ENCODE results near the gene SLC48A1. TPM values are rescaled to one million over a fixed set of nuclear protein-coding genes. Genes with fewer than 3 reads are reported as not detected.

Gene SLC48A1
- total RNA-seq, 1 donor from 2014 or later, result 19.7 TPM

- Mint-ChIP-seq H3K27me3 (peaks cover 12% of the 10 kb centered on the region), H3K4me1 (ENCODE audit: unreplicated experiment) (peaks cover 17% of the 10 kb centered on the region), H3K9me3 (no peaks in the 10 kb centered on the region), H3K36me3 (no peaks in the 10 kb centered on the region), H3K4me3 (no peak overlapping the region), H3K27ac (peak overlapping the region; percentile 75)
- TF ChIP-seq CTCF (conservative IDR thresholded peaks at IDR 0.05), result no peak
- no peak for DNase-seq (ENCODE audit: extremely low spot score, unreplicated experiment)
Measured at GRCh38 chr12:47777151-47777550, 4.1 kb downstream of the SLC48A1 start.

GRCh38 chr12:47777741-47778558, 4.9 kb downstream of the SLC48A1 start:
- Mint-ChIP-seq H3K4me3 (peak overlapping the region; percentile 3), H3K27ac (no peak overlapping the region), H3K9me3 (no peaks in the 10 kb centered on the region), H3K27me3 (peaks cover 7% of the 10 kb centered on the region), H3K4me1 (ENCODE audit: unreplicated experiment) (peaks cover 12% of the 10 kb centered on the region), H3K36me3 (no peaks in the 10 kb centered on the region)
- no peak for TF ChIP-seq CTCF (conservative IDR thresholded peaks at IDR 0.05)
- no peak for DNase-seq (ENCODE audit: extremely low spot score, unreplicated experiment)

GRCh38 chr12:47778881-47779280, 5.8 kb downstream of the SLC48A1 start:
- no peak for TF ChIP-seq CTCF (conservative IDR thresholded peaks at IDR 0.05)
- peak overlapping the region; percentile 62 for H3K4me3 Mint-ChIP-seq
- H3K36me3 Mint-ChIP-seq, result no peaks in the 10 kb centered on the region
- DNase-seq (ENCODE audit: extremely low spot score, unreplicated experiment), result no peak
- H3K27me3 Mint-ChIP-seq, result peaks cover 7% of the 10 kb centered on the region
- peaks cover 12% of the 10 kb centered on the region for H3K4me1 Mint-ChIP-seq (ENCODE audit: unreplicated experiment)
- H3K9me3 Mint-ChIP-seq, result no peaks in the 10 kb centered on the region
- H3K27ac Mint-ChIP-seq, result peak overlapping the region; percentile 74

GRCh38 chr12:47779301-47779942, 6.4 kb downstream of the SLC48A1 start:
- H3K27me3 Mint-ChIP-seq, result peaks cover 3% of the 10 kb centered on the region
- H3K36me3 Mint-ChIP-seq, result no peaks in the 10 kb centered on the region
- TF ChIP-seq CTCF (conservative IDR thresholded peaks at IDR 0.05), result peak; percentile 94
- H3K4me1 Mint-ChIP-seq (ENCODE audit: unreplicated experiment), result peaks cover 11% of the 10 kb centered on the region
- H3K27ac Mint-ChIP-seq, result peak overlapping the region; percentile 74
- DNase-seq (ENCODE audit: extremely low spot score, unreplicated experiment), result peak; percentile 93
- no peaks in the 10 kb centered on the region for H3K9me3 Mint-ChIP-seq
- H3K4me3 Mint-ChIP-seq, result peak overlapping the region; percentile 62

GRCh38 chr12:47779943-47780504, 7.0 kb downstream of the SLC48A1 start:
- H3K4me1 Mint-ChIP-seq (ENCODE audit: unreplicated experiment), result peaks cover 7% of the 10 kb centered on the region
- no peak overlapping the region for H3K4me3 Mint-ChIP-seq
- no peak overlapping the region for H3K27ac Mint-ChIP-seq

More at GRCh38 chr12:47779943-47780504, 7.0 kb downstream of the SLC48A1 start:
- peaks cover 3% of the 10 kb centered on the region for H3K27me3 Mint-ChIP-seq
- no peaks in the 10 kb centered on the region for H3K9me3 Mint-ChIP-seq
- peaks cover 4% of the 10 kb centered on the region for H3K36me3 Mint-ChIP-seq
- no peak for DNase-seq (ENCODE audit: extremely low spot score, unreplicated experiment)
- TF ChIP-seq CTCF (conservative IDR thresholded peaks at IDR 0.05), result no peak
